RPMI8226 (cell line): ENCODE results near the gene GABRG3.
"Not testable (repeated sequence)": the region's sequence is repeated elsewhere in the genome, so short reads cannot be mapped to it uniquely, and the experiment has no call there.

Source experiments
- DNase-seq: peaks from one replicate; pipeline ENCODE4 v3.0.0-alpha.2; 2015

Gene GABRG3

DNA sequence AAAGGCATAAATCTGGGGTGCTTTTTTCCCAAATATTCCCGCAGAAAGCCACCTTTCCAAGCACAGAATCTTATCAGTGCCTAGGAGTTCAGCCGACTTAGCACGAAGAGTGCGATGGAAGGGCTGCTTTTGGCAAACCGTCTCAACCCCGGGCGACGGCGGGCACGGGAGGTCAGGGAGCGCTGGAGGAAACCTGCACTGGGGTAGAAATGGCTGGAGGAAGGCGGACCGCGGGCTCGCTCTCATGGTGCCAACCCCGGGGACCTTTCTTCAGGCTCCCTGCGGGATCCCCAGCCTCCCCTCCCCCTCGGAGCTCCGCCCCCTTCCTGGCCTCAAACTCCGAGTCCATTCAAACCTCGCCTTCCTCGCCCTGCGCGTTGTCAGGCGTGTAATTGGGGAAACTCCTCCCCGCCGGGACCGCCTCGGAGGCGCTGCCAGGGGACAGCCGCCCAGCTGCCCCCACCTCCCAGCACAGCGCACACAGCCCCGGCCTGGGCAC is at the start of gene GABRG3:
Gene GABRG3 (plus strand): TSS at position 470 of the 499 bp plus-strand sequence.
- no peak for DNase-seq

DNA sequence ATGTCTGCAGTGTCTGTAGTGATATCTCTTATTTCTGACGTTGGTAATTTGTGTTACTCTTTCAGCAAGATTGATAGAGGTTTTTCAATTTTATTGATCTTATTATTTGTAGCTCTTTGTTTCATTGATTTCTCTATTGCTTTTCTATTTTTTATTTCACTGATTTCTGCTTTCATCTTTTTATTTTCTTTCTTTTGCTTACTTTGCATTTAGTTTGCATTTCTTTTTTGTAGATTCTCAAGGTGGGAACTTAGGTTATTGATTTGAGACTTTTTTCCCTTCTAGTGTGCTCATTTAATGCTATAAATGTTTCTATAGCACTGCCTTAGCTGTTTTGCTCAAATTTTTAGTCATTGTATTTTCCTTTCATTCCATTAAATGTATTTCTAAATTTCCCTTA is 49.5 kb upstream of the GABRG3 start:
- no peak for DNase-seq

DNA sequence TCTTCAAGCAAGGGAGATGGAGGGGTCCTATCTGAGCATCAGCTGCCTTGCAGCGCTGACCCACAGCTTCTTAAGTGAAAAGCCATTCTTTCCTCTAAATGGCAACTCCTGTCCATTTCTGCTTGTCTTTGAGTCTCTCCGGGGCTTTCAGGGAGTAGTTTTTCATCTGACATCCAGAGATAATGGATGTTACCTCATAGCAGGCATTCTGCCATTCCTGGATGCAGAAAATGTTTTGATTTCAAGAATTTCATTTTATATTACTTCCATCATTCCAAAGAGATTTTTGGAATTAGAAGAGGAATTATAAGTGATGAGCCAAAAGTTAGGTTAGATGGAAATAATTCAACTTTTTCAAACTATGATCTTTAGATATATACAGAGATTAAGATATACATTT is 44.9 kb upstream of the GABRG3 start:
- no peak for DNase-seq

DNA sequence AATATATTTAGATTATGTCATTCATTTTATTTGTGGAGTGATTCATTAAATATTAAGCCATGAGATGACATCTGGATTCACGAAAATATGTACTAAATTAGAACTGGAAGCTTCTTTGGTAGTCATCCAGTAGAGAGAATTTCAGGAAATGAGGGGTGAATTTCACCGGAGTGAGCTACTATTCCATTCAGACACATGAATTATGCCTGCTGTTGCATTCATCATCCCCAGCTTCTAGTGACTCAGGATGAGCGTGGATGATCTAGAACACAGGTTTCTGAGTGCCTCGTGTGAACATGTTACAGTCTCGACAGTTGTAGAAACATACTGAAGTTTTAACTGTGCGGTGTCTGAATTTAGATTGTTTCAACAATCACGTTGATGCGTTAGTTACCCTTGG is 42.9 kb upstream of the GABRG3 start:
- no peak for DNase-seq

DNA sequence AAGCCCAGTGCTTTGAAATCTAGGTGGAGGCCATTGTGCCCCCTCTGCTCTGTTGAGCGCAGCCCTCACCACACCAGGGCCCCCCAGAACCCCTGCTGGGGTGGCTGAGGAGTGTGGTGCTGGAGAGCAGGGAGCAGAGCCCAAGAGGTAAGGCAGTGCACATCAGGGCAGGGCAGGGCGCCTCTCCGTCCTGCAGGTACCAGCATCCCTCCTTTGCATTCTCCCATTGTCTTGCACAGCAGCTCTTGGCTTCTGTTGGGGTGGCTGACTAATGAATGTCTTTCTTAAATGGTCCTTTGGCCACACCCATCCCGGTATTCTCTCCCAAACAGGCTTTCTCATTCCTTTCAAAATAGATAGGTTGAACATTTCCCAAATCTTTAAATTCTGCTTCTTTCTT is 41.4 kb upstream of the GABRG3 start:
- DNase-seq, result no peak

DNA sequence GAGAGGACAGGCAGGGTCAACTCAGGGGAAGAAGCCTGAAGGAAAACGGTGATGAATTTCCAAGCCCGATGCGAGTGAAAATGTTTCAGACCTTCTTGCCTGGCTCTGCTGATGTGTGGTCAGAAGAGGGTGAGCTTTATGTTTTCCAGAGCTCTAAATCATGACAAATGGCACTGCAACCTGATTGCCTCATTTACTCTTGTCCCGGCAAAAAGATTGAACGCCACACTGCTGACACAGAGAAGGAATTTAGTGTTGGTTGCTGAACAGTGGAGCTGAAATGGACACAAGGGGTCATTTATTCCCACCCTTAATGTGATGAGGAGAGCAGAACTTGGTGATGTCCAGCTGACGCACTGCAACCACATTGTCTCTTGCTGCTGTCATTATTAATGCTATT is 36.1 kb upstream of the GABRG3 start:
- no peak for DNase-seq

DNA sequence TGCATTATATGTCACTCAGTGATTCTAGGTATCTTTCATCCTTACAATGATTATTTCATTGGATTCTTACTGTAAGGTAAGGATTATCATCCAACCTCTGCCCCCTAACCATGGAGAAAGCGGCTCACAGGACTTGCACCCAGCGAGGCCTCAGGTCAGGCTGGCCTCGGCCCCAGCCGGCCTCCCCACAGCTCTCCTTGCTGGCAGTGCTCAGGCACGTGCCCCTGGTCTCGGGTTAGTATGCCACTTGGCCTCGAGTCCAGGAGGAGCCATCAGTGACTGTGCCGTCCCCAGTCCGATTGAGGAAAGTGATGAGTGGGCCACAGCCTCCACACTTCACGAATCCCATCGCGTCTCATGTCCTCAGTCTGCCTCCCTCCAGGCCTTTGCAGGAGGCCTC is 35.7 kb upstream of the GABRG3 start:
- DNase-seq, result no peak

DNA sequence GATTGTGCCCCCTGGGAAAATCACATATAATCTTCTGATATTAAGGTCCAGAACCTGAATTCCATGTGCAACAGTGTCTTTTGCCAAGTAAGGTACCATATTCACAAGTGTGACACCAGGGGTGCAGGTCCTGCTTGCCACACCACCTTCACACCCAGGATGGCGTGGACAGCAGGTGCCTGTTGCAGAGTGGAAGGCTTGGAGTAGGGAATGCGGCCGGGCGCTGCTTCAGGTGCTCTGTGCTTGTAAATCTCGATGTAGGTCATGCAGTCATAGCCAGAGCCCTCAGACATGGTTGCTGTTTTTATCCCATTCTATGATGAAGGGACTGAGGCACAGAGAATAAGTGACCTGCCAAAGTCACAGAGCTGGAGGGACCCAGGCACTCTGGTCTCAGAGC is 34.5 kb upstream of the GABRG3 start:
- no peak for DNase-seq

DNA sequence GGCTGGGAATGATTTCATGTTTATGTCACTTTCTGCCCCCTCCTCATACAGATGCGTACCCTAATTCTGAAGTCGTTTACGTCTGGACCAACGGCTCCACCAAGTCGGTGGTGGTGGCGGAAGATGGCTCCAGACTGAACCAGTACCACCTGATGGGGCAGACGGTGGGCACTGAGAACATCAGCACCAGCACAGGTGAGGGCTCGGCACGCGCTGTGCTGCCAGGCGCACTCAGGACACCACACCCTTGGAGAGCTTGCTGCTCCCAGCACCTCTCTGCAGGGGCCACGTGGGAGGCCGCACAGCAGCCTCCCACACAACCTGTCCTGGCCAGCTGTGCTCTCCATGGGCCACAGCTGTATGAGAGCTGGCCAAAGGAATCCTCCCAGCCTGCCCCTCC is 33.8 kb upstream of the GABRG3 start:
- no peak for DNase-seq

DNA sequence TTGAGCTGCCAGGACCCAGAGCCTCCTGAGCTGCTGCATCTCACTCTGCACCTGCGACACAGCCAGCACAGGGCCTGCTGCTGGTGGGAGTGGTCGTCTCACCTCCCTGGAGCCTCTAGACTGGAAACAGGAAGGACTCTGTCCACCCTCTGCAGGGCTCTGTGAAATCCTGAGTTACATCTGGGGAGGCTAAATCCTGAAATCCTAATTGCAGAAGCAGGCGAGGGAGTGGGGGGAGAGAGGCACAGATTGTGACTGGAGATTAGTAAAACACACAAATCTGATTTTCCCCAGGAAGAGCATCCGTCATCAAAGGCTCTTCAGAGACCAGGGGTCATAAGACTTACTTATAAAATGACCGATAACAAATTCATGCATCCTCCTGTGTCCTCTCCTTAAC is 31.6 kb upstream of the GABRG3 start:
- no peak for DNase-seq

DNA sequence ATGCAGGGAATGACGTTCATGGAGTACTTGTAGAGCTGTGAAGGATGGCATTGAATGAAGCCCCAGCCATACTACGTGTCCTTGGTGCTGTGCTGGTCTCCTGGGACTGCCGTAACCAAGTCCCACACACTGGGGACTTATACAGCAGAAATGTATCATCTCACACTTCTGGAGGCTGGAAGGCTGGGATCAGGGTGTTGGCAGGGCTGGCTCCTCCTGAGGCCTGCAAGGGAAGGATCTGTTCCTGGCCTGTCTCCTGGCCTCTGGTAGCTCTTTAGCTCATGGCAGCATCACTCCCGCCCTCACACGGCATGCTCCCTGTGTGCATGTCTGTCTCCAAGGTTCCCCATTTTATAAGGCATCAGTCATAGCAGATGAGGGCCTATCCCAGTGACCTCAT is 29.5 kb upstream of the GABRG3 start:
- no peak for DNase-seq

DNA sequence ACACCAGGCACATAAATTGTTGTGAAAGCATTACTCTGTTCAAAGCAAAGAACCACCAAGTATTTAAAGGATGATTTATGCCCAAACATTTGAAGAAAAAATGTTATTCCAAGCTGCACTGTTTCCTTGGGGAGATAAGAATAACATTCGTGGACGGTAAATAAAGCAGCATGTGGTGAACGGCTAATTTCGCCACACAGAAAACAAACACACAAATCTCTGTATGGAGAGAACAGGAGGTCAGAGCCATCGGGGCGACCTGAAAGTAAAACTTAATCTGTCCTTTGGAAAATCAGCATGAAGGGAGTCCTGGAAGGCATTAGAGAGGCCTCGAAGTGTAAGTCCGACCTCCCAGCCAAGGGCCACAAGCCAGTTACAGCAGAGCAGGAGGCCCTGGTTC is 27.1 kb upstream of the GABRG3 start:
- DNase-seq, result no peak

DNA sequence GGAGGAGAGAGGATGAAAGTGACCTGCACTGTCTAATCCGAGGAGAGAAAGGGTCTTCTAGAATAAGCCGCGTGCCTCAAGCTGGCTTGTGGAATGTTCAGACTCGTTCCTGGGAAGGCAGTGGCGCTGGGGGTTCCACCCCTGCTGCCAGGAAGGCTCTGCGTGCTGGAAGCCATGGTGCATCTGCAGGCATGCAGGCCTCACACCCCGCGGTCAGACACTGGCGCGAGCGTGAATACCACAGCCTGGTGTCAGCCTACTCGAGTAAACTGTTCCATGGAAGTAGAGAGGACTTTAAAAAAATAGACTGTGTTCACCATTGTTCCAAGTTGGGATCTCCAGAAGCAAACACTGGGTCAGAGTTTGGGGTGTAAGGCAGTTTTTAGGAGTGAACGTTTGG is 25.9 kb upstream of the GABRG3 start:
- DNase-seq, result no peak

DNA sequence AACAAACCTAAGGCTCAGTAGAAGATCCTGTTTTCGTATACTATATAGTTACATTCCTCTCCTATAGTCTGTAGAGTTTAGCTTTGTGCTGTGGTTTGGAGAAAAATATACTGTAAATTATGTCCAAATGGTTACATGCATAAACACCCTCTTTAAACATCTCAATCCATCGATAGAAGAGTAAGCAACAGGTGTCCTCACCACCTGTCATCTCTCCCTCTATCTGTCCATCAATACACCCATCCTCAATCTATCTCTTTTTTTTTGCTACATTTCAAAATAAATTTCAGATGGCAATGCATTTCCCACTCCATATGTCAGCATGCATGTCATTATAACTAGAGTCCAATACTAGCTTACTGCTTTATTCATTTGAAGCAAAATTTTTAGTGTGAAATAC is 21.0 kb upstream of the GABRG3 start:
- no peak for DNase-seq

DNA sequence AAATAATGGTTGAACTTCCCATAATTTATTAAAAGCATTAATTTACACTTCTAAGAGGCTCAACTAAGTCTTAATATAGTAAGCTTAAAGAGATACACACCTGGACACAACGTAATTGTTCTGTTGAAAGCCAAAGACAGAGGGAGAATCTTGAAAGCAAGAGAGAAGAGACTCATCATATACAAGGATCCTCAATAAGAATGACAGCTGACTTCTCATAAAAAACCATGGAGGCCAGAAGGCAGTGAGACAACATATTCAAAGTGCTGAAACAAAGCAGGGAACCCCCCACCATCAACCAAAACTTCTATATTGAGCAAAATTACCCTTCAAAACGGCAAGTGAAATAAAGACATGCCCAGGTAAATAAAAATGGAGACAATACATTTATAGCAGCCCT is 16.6 kb upstream of the GABRG3 start:
- DNase-seq, result no peak

DNA sequence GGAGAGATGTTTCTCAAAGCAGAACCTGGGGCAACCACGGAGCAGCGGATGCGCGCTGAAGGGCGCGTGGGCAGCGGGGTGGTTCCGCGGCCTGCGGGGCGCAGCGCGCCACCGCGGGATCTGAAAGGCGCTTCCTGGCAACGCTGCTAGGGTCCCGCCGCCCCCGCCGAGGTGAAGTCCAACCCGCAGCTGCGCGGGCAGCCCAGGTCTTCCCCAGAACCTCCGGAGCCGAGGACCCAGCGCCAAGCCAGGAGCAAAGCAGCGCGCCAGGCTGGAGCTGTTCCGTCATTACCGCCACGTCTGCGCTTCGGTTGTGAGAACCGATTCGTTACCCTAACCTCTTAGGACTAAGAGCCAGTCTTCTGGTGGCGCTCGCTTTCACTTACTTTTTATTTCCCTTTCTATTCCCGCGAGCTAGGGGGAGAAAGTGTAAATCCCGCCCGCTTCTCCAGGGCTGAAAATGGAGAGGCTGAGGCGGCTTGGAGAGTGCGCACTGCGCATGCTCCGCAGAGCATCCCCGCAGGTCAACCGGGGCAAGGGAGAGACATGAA is 3.2 kb upstream of the GABRG3 start:
- no peak for DNase-seq

DNA sequence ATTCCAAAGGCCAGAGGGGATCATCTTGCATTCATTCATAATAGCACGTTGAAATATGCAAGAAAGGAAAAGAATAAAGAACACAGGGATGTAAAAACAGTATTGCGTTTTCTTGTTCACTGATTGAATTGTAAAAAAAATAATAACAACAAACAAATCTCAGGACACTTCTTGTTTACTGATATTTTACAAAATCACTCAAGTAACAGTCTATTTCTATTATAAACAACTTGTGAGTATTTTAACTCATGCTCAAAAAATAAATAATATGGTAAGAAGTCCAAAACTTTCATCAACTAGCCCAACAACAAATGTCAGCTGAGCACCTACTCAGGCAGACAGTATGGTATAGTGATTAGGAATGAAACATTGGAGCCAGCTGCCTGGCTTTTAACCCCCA is 2.2 kb upstream of the GABRG3 start:
- no peak for DNase-seq

DNA sequence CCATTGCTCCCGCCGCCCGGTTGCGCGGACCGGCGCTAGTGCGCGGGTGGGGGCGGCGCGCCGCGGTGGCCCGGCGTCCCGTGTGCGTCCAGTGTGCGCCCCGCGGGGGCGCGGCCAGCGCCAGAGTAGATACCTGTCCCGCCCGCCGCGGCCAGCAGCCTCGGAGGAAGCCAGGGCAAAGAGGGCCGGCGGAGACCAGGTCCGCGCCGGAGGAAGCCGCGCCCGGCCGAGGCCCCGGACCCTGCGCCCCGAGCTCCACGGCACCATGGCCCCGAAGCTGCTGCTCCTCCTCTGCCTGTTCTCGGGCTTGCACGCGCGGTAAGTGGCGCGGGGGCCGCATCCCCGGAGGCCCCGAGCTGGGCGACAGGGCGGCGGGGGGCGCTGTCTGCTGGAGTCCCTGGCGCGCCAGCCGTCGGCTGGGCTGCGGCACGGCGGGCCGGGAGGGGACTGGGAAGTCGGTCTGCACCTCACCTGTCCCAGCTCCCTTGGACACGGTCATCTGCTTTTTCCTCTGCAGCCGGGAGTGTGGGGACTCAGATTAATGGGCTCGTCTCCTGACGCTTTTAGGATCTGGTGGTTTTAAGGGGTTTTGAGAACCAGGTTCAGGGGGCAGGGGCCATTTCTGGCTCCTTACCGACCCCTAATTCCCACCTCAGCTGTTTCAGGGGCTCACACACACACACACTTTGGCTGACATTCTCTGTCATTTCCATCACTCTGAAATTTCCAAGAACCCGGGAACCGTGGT is 464 bp downstream of the GABRG3 start:
- DNase-seq, result no peak

DNA sequence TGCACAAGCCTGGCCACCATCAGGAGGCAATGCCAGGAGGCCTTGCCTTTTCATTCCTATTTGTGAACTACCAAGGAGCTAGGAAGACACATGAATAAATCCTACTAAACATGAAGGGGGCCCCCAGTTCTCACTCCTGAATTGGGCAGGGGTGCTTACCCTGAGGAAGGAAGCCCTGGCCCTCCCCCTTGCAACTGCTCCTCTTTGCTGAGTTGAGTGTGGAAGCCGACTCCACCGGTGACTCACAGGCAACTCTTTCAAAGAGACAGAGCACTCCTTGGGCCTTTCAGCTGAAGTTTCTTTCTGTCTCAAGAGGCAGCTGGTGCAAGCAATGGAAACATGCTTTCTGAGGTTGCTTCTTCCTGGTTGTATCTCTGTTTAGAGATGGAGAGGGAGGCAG is 1.7 kb downstream of the GABRG3 start:
- no peak for DNase-seq

DNA sequence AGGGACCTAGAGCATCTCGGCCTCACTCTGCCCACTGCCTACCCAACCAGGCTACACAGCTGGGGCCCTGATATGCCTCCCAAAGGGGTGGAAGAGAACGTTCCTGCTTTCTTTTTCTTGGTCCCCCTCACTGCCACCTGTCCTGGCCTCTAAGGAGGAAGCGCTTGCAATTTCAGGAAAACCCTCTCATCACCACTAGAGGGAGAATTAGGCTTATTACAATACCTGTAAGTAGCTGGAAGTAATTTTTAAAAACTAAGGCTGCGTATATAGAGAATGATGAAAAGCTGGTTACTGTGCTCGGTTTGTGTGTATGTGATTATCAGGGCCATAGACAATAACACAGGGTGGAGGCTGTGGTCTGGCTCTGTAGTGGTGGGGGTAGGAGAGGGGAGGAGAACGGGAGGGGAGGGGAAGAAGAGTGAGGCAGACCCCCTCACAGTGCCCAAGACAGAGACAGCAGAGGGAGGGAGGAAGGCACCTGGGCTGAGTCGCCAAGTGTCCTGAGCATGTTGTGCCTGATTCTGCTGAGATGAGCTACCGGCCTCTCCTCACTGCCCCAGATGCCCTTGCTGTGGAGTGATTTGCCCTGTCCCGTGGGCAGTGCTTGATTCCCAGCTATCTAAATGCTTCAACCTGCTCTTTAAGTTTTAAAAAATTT is 3.3 kb downstream of the GABRG3 start:
- DNase-seq, result peak; percentile 29

DNA sequence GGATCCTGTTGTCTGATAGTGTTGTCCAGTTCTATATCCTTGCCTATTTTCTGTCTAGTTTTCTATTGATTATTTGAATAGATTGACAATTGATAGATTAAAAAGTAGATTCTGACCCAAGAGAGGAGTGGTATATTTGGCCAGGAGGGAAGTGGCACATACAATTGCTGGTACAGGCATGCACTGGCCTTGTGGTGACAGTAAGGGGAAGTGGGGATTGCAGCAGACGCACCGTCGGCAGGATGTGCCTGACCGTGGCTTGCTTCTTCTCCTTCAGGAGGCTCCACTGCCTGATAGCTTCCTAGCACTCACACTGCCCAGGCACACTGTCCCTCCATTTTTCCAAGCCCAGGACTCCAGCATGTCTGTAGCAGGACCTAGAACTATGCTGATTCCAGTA is 10.5 kb downstream of the GABRG3 start:
- no peak for DNase-seq

DNA sequence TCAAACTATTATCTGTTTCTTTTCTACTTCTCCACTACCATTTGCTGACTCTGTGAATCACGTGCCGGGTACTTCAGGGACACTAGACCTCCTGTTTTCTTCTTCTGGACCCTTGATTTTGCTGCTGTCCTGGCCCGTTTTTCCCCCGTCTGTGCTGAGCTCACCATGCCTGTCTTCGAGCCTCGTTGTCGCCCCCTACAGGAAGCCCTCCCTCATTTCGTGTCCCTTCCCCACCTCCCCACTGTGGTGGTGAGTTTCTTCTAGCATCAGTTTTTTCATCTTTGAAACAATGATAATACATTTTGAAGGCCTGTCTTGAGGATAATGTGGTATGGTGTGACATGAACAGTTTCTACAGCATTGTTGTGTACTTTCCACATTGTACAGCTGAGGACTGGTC is 12.8 kb downstream of the GABRG3 start:
- DNase-seq, result peak; percentile 5

DNA sequence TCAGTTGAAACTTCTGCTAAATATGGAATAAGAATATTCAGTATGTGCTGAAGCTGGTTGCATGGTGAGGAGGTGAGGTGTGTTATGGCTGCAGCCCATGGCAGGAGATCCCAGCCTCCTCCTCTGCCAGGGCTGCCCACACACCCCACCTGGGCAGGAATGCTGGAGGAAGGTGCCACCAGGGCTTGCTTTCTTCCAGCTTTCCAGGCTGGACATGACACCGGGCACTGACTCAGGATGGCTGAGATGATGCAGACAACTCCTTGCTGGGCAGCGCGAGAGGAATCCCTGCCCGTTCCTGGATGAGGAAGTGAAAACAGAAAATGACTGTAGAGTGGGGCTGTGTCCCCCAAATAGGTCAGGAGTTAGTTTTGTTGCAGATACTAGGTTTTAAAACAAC is 14.1 kb downstream of the GABRG3 start:
- no peak for DNase-seq

DNA sequence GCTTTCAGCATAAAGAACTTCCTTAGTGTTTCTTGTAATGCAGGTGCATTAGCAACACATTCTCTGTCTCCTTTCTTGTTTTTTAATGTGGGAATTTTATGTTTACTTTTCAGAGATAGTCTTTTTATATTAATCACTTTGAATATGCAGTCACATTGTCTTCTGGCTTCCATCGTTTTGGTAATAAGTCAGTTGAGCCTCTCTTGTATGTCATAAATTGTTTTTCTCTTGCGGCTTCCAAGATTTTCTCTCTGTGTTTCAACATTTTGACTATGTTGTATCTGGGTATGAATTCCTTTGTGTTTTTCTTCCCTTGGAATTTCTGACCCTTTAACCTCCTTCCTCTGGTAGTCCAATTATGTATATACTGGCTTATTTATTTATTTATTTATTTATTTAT is 25.3 kb downstream of the GABRG3 start:
- no peak for DNase-seq

DNA sequence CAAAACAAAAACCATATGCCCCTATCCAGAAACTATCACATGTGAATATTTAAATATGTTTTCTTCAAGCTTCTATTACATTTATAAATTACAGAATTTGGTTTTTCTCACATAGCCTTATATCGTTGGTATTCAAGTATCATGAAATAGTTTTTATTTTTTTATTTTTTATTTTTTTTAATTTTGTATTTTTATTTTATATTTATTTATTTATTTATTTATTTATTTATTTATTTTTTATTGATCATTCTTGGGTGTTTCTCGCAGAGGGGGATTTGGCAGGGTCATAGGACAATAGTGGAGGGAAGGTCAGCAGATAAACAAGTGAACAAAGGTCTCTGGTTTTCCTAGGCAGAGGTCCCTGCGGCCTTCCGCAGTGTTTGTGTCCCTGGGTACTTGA is 32.0 kb downstream of the GABRG3 start:
- DNase-seq, result not testable (repeated sequence)
